LNCAP (cell line): ENCODE data around the gene LRRK2.

Experiments used
- TF ChIP-seq, protein P1 (sequence below): fragments of 450-650 bp; IDR thresholded peaks from 2 replicates; pipeline ENCODE4 v1.5.1; 2017; ENCODE audit warnings: mild to moderate bottlenecking

LRRK2 gene

GRCh38 chr12:40287369-40287975, 62.7 kb downstream of the LRRK2 start:
- TF ChIP-seq, protein P1, sequence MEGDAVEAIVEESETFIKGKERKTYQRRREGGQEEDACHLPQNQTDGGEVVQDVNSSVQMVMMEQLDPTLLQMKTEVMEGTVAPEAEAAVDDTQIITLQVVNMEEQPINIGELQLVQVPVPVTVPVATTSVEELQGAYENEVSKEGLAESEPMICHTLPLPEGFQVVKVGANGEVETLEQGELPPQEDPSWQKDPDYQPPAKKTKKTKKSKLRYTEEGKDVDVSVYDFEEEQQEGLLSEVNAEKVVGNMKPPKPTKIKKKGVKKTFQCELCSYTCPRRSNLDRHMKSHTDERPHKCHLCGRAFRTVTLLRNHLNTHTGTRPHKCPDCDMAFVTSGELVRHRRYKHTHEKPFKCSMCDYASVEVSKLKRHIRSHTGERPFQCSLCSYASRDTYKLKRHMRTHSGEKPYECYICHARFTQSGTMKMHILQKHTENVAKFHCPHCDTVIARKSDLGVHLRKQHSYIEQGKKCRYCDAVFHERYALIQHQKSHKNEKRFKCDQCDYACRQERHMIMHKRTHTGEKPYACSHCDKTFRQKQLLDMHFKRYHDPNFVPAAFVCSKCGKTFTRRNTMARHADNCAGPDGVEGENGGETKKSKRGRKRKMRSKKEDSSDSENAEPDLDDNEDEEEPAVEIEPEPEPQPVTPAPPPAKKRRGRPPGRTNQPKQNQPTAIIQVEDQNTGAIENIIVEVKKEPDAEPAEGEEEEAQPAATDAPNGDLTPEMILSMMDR, result no peak

GRCh38 chr12:40292788-40293429, 68.1 kb downstream of the LRRK2 start:
- TF ChIP-seq, protein P1, result no peak

GRCh38 chr12:40298341-40298740, 73.5 kb downstream of the LRRK2 start:
- TF ChIP-seq, protein P1, result no peak

GRCh38 chr12:40300490-40300889, 75.7 kb downstream of the LRRK2 start:
- TF ChIP-seq, protein P1, result no peak

GRCh38 chr12:40309001-40309400, 84.2 kb downstream of the LRRK2 start:
- TF ChIP-seq, protein P1, result no peak

DNA sequence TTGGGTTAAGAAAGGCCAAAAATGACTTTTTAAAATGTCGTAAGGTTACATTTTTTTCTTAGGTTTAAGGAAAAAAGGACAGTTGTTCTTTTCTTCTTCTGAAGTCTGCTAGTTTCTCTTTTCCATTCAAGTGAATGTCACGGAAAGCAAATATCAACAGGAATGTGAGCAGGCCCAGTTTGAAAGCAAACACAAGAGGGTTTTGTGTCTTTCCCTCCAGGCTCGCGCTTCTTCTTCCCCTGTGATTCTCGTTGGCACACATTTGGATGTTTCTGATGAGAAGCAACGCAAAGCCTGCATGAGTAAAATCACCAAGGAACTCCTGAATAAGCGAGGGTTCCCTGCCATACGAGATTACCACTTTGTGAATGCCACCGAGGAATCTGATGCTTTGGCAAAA, 85.4 kb downstream of the LRRK2 start:
- TF ChIP-seq, protein P1, result no peak

DNA sequence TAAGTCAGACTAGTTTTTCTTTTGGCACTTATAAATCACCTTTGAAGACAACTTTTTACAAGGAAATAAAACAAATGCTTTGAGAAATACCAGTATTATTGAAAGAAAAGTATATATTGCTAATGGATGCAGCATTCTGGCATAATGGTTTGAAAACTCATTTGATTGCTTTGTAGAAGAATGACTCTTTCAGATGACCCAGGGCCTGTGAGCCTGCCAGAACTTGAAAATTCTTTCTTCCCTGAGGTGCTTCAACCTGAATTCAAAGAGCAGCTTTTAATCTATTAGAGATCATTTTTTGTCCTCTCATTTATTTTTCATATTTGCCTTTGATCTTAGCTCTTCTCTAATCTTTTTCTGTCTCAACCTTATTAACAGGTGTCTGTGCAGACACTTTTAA, 87.4 kb downstream of the LRRK2 start:
- TF ChIP-seq, protein P1, result no peak
